Measurements from ENCODE around the gene CORO7. TPM values are rescaled to one million over a fixed set of nuclear protein-coding genes. Genes with fewer than 3 reads are reported as not detected.

The CORO7 gene
- total RNA-seq, 1 donor, result 107 TPM

GRCh38 chr16:4385789-4386450 lies 30.5 kb downstream of the CORO7 start:
- DNase-seq (ENCODE audit: low read depth in 2 of 3, low spot score in 2 of 3), result no peak

DNA sequence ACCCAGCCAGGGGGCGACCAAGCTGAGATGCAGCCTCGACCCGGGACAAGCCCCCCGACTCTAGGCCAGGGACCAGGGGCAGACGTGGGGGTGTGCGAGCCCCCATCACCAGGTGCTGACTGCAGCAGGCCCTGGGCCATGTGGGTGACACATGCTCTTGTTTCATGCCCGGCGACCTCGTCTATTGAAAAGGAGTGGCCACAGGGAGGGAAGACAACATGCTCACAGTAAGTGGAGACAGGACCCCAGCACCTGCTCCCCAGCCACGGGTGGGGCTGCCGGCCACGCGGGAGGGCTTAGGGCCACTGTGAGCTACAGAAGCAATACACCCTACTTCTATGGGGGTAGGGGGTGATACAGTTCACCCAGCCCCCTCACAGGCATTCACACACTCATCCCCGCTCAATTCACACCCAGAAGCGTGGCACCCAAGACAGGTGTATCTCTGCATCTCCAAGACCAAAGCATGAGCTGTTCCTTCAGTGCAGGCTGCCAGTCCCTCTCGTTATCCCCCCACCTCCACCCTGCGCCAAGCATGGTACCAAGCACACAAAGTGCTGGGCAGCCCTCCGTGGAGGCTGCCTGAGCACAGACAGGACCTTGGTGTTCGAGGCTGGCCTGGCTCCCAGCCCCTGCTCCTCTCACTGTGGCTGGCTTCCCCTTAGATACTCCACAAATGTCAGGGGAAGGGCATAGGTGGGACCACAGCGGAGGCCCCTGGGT lies 31.2 kb downstream of the CORO7 start:
- no peak for DNase-seq (ENCODE audit: low read depth in 2 of 3, low spot score in 2 of 3)

DNA sequence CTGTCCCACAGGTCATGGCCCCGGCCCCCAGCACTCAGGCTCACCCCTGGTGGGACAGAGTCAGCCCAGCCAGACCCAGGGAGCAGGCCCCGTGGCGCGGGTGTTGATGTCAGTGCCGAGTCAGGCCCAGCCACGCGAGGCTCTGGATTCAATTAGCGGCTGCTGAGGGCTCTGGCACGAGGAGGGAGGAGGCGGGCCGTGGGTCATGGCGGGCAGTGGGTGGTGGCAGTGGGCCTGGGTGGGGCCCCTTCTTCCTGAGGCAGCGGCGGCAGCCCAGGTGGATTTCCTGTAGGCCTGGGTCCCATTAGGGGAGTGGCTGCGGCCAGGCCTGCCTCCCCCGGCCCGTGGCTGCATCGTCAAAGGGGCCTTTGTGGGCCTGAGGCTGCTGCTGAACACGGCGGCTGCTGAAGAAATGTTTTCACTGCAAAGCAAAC lies 31.9 kb downstream of the CORO7 start:
- no peak for DNase-seq (ENCODE audit: low read depth in 2 of 3, low spot score in 2 of 3)

- no peak for DNase-seq (ENCODE audit: low read depth in 2 of 3, low spot score in 2 of 3)
Observed at GRCh38 chr16:4383591-4384444, 32.6 kb downstream of the CORO7 start.

GRCh38 chr16:4382795-4383357 lies 33.5 kb downstream of the CORO7 start:
- DNase-seq (ENCODE audit: low read depth in 2 of 3, low spot score in 2 of 3), result no peak

DNA sequence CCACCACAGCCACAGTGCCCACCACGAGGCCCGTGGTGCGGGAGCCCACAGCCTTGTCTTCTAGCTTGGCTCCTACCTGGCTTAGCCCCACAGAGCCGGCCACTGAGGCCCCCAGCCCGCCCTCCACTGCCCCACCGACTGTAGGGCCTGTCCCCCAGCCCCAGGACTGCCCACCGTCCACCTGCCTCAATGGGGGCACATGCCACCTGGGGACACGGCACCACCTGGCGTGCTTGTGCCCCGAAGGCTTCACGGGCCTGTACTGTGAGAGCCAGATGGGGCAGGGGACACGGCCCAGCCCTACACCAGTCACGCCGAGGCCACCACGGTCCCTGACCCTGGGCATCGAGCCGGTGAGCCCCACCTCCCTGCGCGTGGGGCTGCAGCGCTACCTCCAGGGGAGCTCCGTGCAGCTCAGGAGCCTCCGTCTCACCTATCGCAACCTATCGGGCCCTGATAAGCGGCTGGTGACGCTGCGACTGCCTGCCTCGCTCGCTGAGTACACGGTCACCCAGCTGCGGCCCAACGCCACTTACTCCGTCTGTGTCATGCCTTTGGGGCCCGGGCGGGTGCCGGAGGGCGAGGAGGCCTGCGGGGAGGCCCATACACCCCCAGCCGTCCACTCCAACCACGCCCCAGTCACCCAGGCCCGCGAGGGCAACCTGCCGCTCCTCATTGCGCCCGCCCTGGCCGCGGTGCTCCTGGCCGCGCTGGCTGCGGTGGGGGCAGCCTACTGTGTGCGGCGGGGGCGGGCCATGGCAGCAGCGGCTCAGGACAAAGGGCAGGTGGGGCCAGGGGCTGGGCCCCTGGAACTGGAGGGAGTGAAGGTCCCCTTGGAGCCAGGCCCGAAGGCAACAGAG lies 34.2 kb downstream of the CORO7 start:
- DNase-seq (ENCODE audit: low read depth in 2 of 3, low spot score in 2 of 3), result no peak

DNA sequence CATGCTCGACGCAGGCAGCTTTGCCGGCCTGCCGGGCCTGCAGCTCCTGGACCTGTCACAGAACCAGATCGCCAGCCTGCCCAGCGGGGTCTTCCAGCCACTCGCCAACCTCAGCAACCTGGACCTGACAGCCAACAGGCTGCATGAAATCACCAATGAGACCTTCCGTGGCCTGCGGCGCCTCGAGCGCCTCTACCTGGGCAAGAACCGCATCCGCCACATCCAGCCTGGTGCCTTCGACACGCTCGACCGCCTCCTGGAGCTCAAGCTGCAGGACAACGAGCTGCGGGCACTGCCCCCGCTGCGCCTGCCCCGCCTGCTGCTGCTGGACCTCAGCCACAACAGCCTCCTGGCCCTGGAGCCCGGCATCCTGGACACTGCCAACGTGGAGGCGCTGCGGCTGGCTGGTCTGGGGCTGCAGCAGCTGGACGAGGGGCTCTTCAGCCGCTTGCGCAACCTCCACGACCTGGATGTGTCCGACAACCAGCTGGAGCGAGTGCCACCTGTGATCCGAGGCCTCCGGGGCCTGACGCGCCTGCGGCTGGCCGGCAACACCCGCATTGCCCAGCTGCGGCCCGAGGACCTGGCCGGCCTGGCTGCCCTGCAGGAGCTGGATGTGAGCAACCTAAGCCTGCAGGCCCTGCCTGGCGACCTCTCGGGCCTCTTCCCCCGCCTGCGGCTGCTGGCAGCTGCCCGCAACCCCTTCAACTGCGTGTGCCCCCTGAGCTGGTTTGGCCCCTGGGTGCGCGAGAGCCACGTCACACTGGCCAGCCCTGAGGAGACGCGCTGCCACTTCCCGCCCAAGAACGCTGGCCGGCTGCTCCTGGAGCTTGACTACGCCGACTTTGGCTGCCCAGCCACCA lies 35.1 kb downstream of the CORO7 start:
- DNase-seq (ENCODE audit: low read depth in 2 of 3, low spot score in 2 of 3), result no peak

GRCh38 chr16:4380119-4381063 lies 36.0 kb downstream of the CORO7 start:
- DNase-seq (ENCODE audit: low read depth in 2 of 3, low spot score in 2 of 3), result no peak

DNA sequence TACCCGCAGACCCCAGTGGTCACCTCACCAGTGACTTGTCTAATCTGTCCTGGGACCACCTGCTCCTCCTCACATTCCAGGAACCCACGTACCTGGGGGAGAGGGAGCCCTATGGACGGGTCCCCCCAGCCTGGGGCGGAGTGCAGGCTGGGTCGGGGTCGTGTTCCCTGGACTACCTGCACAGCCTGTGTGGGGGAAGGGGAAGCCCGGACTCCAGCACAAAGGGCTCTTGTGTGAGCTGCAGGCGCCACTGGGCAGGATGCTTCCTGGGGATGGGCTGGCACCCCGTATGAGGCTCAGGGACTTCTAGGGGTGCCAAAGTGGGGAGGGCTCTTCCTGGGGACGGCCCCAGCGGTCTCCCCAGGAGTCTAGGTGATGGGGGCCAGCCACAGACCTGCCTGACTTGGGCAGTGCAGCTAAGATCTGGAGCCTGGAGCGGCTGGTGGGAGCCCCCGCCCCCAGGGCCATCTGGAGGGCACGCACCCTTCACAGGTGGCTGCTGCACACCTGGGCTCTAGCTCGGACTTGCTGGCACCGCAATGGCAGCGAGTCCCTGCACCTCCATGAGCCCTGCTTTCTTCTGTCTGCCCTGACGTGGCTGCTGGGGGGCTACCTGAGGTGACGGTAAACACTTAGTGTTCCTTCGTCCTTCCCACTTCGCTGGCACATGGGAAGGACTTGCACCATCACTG lies 37.3 kb downstream of the CORO7 start:
- no peak for DNase-seq (ENCODE audit: low read depth in 2 of 3, low spot score in 2 of 3)

GRCh38 chr16:4378161-4378666 lies 38.2 kb downstream of the CORO7 start:
- no peak for DNase-seq (ENCODE audit: low read depth in 2 of 3, low spot score in 2 of 3)

DNA sequence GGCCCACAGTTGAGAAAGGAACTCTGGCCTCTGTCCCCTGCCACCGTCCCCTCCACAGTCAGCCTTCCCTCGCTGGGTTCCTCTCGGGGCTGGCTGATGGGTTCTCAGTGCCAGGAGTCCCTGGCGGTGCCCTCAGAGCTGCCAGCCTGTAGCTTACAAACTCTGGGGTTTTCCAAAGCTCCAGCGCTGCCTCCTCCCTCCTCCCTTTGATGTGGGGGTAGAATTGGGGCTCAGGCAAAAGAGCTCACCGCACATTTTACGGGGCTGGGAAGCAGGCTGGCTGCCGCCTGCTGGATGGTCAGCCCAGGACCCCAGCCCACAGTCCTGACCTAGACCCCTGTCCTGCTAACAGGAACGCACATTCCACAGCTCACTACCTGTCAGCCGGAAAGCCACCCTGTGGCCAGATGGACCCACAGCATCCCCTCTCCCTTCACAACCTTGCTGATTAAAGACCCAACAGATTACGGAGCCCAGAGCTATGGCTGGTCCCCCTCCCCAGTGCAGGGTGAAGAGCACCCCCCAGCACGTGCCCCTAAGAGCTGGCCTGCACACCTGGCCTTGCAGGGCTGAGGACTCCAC lies 38.7 kb downstream of the CORO7 start:
- DNase-seq (ENCODE audit: low read depth in 2 of 3, low spot score in 2 of 3), result no peak

- DNase-seq (ENCODE audit: low read depth in 2 of 3, low spot score in 2 of 3), result no peak
Observed at GRCh38 chr16:4376893-4377572, 39.4 kb downstream of the CORO7 start.

GRCh38 chr16:4376126-4376892 lies 40.1 kb downstream of the CORO7 start:
- DNase-seq (ENCODE audit: low read depth in 2 of 3, low spot score in 2 of 3), result no peak

DNA sequence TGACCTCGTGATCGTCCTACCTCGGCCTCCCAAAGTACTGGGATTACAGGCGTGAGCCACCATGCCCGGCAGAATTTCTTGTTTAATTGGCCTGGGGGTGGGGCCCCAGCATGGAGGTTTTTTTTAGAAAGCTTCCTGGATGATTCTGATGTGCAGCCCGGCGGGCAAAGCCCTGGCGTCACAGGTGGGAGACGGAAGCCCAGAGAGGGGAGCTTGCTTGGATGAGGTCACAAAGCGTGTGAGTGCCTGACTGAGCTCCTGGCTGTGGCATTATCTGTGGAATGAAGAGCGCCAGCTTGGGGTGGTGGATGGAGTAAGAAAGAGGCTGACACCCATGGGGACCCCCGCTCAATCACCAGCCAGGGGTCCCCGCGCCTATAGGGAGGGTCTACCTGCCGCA lies 40.7 kb downstream of the CORO7 start:
- DNase-seq (ENCODE audit: low read depth in 2 of 3, low spot score in 2 of 3), result no peak

GRCh38 chr16:4373909-4374742 lies 42.3 kb downstream of the CORO7 start:
- DNase-seq (ENCODE audit: low read depth in 2 of 3, low spot score in 2 of 3), result no peak
